WTC11 (cell line): ENCODE data around the gene NDUFS2. TPM values are rescaled to one million over a fixed set of nuclear protein-coding genes. Genes with fewer than 3 reads are reported as not detected.
A peak's percentile ranks its signal among the peaks of the same experiment; 100 is the strongest.

Experiments
- ATAC-seq: fragments of 200-7000 bp; cut with Tn5 transposase; 2 replicates; pipeline ENCODE4 v1.10.0; 2021; ENCODE audit warnings: mild to moderate bottlenecking, moderate library complexity
- CTCF ChIA-PET: fragments of 300-600 bp; sonication (Branson Sonifier 250); formaldehyde crosslinking; loops from one replicate; lab custom pipeline; 2021; ENCODE audit warnings: antibody characterized with exemption; lab: Charles Lee
- POLR2A ChIA-PET: fragments of 350-600 bp; sonication (Branson Sonifier 250); formaldehyde crosslinking; loops from one replicate; lab custom pipeline; 2021; ENCODE audit warnings: antibody characterized with exemption; lab: Charles Lee
- DNase-seq: peaks from one replicate; pipeline ENCODE4 v3.0.0; 2021; ENCODE audit warnings: low spot score
- H3K27ac Mint-ChIP-seq: 2 replicates; pipeline ENCODE4 v1.8.0; 2021; ENCODE audit warnings: mixed read lengths
- H3K27me3 Mint-ChIP-seq: 2 replicates; pipeline ENCODE4 v1.8.0; 2021; ENCODE audit warnings: low read depth, mild to moderate bottlenecking, moderate library complexity, mixed read lengths
- H3K36me3 Mint-ChIP-seq: 2 replicates; pipeline ENCODE4 v1.8.0; 2021; ENCODE audit warnings: mixed read lengths
- H3K4me1 Mint-ChIP-seq: 2 replicates; pipeline ENCODE4 v1.8.0; 2022; ENCODE audit warnings: mixed read lengths
- H3K4me3 Mint-ChIP-seq: 2 replicates; pipeline ENCODE4 v1.8.0; 2021; ENCODE audit warnings: mild to moderate bottlenecking, moderate library complexity, mixed read lengths
- H3K9me3 Mint-ChIP-seq: 2 replicates; pipeline ENCODE4 v1.8.0; 2021; ENCODE audit warnings: mixed read lengths
- ETV6 ChIP-seq: sonication (generic); formaldehyde crosslinking; IDR thresholded peaks from 2 replicates; pipeline ENCODE4 v1.8.1; 2022; ENCODE audit warnings: mild to moderate bottlenecking, missing genetic modification reagents
- FOXP1 ChIP-seq: sonication (generic); formaldehyde crosslinking; IDR thresholded peaks from 2 replicates; pipeline ENCODE4 v1.8.0; 2022; ENCODE audit warnings: missing genetic modification reagents, mild to moderate bottlenecking, moderate library complexity, borderline replicate concordance
- GABPB1 ChIP-seq: sonication (generic); formaldehyde crosslinking; IDR thresholded peaks from 2 replicates; pipeline ENCODE4 v1.8.1; 2023; ENCODE audit warnings: mild to moderate bottlenecking, missing genetic modification reagents
- JAZF1 ChIP-seq: fragments of 250-450 bp; sonication (Bioruptor Pico); IDR thresholded peaks from 2 replicates; pipeline ENCODE4 v1.9.0; 2021; ENCODE audit warnings: moderate library complexity, mild to moderate bottlenecking, inconsistent platforms
- TEAD1 ChIP-seq: sonication (generic); formaldehyde crosslinking; IDR thresholded peaks from 2 replicates; pipeline ENCODE4 v1.8.0; 2022; ENCODE audit warnings: mild to moderate bottlenecking, missing genetic modification reagents
- ZNF423 ChIP-seq: fragments of 250-450 bp; sonication (Bioruptor Pico); IDR thresholded peaks from 2 replicates; pipeline ENCODE4 v2.1.2; 2022; ENCODE audit warnings: mild to moderate bottlenecking, moderate library complexity
- total RNA-seq: library from RNA; stranded (reverse); gene quantifications from 3 replicates; pipeline ENCODE4 v1.2.3, GENCODE V29; 2021
- TF ChIP-seq, protein P1 (sequence below): sonication (generic); formaldehyde crosslinking; IDR thresholded peaks from 2 replicates; pipeline ENCODE4 v1.8.0; 2022; ENCODE audit warnings: mild to moderate bottlenecking, missing genetic modification reagents
- TF ChIP-seq, protein P2 (sequence below): sonication (generic); formaldehyde crosslinking; IDR thresholded peaks from 2 replicates; pipeline ENCODE4 v1.8.1; 2023; ENCODE audit warnings: mild to moderate bottlenecking, moderate library complexity, missing genetic modification reagents
- TF ChIP-seq, protein P3 (sequence below): fragments of 200-600 bp; IDR thresholded peaks from 2 replicates; pipeline ENCODE4 v1.8.0; 2022; ENCODE audit warnings: antibody characterized with exemption
- TF ChIP-seq, protein P4 (sequence below): sonication (generic); formaldehyde crosslinking; IDR thresholded peaks from 2 replicates; pipeline ENCODE4 v1.8.1; 2023; ENCODE audit warnings: mild to moderate bottlenecking, missing genetic modification reagents, borderline replicate concordance

NDUFS2 gene
- total RNA-seq, 1 experiment from 2014 or later = 108 TPM

DNA sequence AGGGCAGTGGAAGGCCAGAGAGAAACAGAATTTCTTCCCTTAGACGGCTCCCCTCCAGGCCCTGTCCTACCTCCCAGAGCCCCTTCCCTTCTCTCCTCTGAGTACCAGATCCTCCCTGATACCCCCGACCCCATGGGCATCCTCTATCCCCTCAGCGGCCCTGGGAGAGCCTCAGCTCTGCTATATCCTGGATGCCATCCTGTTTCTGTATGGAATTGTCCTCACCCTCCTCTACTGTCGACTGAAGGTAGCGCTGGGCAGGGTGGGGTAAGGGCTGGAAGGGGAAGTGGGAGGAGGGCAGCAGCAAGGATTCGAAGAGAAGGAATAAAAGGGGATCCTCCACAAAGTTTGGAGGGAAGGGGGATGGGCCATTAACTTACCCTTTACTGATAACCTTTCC, 15.7 kb downstream of the NDUFS2 start:
- ATAC-seq (0 out of 2 replicates have a peak, but pooled peaks have one; percentile 8), DNase-seq (no peak)
- no peak overlapping the region for H3K27ac Mint-ChIP-seq
- TF ChIP-seq ETV6 (CRISPR knock-in tag) (no peak), ZNF423 (CRISPR knock-in tag) (no peak), FOXP1 (no peak)
- TF ChIP-seq, protein P1, sequence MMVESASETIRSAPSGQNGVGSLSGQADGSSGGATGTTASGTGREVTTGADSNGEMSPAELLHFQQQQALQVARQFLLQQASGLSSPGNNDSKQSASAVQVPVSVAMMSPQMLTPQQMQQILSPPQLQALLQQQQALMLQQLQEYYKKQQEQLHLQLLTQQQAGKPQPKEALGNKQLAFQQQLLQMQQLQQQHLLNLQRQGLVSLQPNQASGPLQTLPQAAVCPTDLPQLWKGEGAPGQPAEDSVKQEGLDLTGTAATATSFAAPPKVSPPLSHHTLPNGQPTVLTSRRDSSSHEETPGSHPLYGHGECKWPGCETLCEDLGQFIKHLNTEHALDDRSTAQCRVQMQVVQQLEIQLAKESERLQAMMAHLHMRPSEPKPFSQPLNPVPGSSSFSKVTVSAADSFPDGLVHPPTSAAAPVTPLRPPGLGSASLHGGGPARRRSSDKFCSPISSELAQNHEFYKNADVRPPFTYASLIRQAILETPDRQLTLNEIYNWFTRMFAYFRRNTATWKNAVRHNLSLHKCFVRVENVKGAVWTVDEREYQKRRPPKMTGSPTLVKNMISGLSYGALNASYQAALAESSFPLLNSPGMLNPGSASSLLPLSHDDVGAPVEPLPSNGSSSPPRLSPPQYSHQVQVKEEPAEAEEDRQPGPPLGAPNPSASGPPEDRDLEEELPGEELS (CRISPR knock-in tag) = no peak
- POLR2A ChIA-PET = interaction anchor here (1.4 kb wide), 1 partner anchor 8 kb away, joined by 5 read pairs; the partner anchor contains the start of gene TOMM40L
- CTCF ChIA-PET = interaction anchor here (1.3 to 3.5 kb wide), 4 partner anchors 8 to 88 kb away, joined by 3 to 29 read pairs (median 6); partner anchors contain the start of gene TOMM40L
- no peaks in the 10 kb centered on the region for H3K27me3 Mint-ChIP-seq
- H3K4me1 Mint-ChIP-seq = peaks cover 33% of the 10 kb centered on the region
- H3K36me3 Mint-ChIP-seq = peaks cover 22% of the 10 kb centered on the region
- H3K9me3 Mint-ChIP-seq = no peaks in the 10 kb centered on the region
- H3K4me3 Mint-ChIP-seq = no peak overlapping the region

DNA sequence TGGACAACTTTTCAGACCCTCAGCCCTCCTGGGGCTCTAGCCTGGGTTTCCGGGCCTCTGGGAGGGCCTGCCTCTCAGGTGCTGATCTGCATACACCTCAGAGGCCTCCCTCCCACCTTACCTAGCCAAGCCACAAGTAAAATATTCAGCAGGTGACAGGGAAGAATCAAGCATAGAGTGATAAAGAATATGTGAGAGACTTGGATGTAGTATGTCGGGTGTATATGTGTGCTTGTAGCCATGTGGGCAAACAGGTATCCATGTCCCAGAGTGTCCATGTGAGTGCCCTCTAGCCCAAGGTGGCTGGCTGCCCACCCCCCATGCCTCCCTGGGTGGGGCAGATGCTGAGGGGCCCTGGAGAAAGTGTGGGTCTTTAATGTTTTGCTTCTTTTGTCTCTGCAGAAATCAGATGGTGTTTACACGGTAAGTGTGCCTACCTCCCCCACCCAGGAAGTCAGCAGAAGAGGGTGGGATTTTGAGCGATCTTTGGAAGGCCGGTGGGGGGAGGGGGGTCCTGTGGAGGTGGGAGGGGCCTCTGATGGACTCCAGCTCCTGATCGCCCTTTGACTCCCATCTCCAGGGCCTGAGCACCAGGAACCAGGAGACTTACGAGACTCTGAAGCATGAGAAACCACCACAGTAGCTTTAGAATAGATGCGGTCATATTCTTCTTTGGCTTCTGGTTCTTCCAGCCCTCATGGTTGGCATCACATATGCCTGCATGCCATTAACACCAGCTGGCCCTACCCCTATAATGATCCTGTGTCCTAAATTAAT, 16.3 kb downstream of the NDUFS2 start:
- TF ChIP-seq GABPB1 (CRISPR knock-in tag) = peak; percentile 22; the same call in 1 of the 2 replicates
- TF ChIP-seq, protein P2, sequence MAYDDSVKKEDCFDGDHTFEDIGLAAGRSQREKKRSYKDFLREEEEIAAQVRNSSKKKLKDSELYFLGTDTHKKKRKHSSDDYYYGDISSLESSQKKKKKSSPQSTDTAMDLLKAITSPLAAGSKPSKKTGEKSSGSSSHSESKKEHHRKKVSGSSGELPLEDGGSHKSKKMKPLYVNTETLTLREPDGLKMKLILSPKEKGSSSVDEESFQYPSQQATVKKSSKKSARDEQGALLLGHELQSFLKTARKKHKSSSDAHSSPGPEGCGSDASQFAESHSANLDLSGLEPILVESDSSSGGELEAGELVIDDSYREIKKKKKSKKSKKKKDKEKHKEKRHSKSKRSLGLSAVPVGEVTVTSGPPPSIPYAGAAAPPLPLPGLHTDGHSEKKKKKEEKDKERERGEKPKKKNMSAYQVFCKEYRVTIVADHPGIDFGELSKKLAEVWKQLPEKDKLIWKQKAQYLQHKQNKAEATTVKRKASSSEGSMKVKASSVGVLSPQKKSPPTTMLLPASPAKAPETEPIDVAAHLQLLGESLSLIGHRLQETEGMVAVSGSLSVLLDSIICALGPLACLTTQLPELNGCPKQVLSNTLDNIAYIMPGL (CRISPR knock-in tag) = no peak
- ATAC-seq = peak; percentile 23; the same call in 1 of the 2 replicates
- Mint-ChIP-seq H3K27ac (no peak overlapping the region; the same call in 1 of the 2 replicates), H3K9me3 (no peaks in the 10 kb centered on the region), H3K27me3 (no peaks in the 10 kb centered on the region), H3K4me3 (no peak overlapping the region), H3K36me3 (peaks cover 15% of the 10 kb centered on the region), H3K4me1 (peaks cover 33% of the 10 kb centered on the region)
- no peak for DNase-seq
- ChIA-PET CTCF (interaction anchor here (1.0 to 1.9 kb wide), 4 partner anchors 8 to 164 kb away, joined by 3 to 7 read pairs (median 4); no protein-coding TSS in a partner anchor), POLR2A (no interaction called here)

DNA sequence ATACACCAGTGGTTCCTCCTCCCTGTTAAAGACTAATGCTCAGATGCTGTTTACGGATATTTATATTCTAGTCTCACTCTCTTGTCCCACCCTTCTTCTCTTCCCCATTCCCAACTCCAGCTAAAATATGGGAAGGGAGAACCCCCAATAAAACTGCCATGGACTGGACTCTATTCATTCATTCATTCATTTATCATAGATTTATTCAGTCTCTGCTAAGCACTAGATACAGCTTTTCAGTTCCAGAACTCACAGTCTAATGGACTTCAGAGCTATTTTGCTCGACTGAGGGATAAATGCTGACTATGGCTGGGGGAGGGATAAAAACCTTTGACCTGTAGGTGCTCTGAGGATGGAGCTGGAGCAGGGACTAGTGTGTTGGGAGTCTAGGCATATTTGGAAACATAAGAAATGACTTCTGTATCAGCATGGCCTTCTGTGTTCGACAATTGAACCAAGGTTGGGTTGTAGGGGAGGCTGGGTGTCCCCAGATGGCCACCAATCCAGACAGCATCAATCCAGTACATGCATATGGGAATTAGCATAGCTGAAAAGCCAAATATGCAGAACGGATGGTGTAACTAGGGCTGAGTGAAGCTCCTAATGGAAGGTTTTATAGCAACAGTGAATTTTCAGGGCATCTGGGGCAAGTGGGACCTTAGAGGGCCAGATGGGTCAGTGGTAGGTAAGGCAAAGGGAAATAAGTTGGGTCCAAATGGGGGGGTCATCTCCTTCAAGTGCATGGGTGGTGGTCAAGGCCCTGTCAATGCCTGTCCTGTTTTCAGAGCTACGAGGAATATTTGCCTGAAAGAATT, 17.1 kb downstream of the NDUFS2 start:
- H3K27me3 Mint-ChIP-seq = no peaks in the 10 kb centered on the region
- TF ChIP-seq, protein P3, sequence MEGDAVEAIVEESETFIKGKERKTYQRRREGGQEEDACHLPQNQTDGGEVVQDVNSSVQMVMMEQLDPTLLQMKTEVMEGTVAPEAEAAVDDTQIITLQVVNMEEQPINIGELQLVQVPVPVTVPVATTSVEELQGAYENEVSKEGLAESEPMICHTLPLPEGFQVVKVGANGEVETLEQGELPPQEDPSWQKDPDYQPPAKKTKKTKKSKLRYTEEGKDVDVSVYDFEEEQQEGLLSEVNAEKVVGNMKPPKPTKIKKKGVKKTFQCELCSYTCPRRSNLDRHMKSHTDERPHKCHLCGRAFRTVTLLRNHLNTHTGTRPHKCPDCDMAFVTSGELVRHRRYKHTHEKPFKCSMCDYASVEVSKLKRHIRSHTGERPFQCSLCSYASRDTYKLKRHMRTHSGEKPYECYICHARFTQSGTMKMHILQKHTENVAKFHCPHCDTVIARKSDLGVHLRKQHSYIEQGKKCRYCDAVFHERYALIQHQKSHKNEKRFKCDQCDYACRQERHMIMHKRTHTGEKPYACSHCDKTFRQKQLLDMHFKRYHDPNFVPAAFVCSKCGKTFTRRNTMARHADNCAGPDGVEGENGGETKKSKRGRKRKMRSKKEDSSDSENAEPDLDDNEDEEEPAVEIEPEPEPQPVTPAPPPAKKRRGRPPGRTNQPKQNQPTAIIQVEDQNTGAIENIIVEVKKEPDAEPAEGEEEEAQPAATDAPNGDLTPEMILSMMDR = no peak
- TF ChIP-seq TEAD1 (CRISPR knock-in tag) = no peak
- TF ChIP-seq, protein P4, sequence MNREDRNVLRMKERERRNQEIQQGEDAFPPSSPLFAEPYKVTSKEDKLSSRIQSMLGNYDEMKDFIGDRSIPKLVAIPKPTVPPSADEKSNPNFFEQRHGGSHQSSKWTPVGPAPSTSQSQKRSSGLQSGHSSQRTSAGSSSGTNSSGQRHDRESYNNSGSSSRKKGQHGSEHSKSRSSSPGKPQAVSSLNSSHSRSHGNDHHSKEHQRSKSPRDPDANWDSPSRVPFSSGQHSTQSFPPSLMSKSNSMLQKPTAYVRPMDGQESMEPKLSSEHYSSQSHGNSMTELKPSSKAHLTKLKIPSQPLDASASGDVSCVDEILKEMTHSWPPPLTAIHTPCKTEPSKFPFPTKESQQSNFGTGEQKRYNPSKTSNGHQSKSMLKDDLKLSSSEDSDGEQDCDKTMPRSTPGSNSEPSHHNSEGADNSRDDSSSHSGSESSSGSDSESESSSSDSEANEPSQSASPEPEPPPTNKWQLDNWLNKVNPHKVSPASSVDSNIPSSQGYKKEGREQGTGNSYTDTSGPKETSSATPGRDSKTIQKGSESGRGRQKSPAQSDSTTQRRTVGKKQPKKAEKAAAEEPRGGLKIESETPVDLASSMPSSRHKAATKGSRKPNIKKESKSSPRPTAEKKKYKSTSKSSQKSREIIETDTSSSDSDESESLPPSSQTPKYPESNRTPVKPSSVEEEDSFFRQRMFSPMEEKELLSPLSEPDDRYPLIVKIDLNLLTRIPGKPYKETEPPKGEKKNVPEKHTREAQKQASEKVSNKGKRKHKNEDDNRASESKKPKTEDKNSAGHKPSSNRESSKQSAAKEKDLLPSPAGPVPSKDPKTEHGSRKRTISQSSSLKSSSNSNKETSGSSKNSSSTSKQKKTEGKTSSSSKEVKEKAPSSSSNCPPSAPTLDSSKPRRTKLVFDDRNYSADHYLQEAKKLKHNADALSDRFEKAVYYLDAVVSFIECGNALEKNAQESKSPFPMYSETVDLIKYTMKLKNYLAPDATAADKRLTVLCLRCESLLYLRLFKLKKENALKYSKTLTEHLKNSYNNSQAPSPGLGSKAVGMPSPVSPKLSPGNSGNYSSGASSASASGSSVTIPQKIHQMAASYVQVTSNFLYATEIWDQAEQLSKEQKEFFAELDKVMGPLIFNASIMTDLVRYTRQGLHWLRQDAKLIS (CRISPR knock-in tag) = no peak
- no peak for TF ChIP-seq JAZF1 (CRISPR knock-in tag)
- TF ChIP-seq, all 79 proteins: peak for 0
- ATAC-seq (no peak), DNase-seq (no peak)
- ChIA-PET CTCF (interaction anchor here (0.9 to 1.4 kb wide), 5 partner anchors 7 to 163 kb away, joined by 3 to 6 read pairs (median 3); partner anchors contain the start of gene ADAMTS4), POLR2A (no interaction called here)
- no peak overlapping the region for H3K27ac Mint-ChIP-seq
- no peaks in the 10 kb centered on the region for H3K9me3 Mint-ChIP-seq
- H3K4me1 Mint-ChIP-seq = peaks cover 38% of the 10 kb centered on the region
- H3K36me3 Mint-ChIP-seq = peaks cover 8% of the 10 kb centered on the region
- H3K4me3 Mint-ChIP-seq = no peak overlapping the region
